Suprapubic skin (tissue), 3 donors: ENCODE results near the gene DCP1A.

Experiments used
- POLR2AphosphoS5 ChIP-seq, 3 donors: sonication (generic); formaldehyde crosslinking; IDR thresholded peaks; one replicate each; pipeline ENCODE4 v1.6.1; 2017; ENCODE audit warnings: antibody characterized with exemption in 3 of 3
- TF ChIP-seq, protein P1 (sequence below), 2 donors: fragments of 200-600 bp in 1 of 2; fragments of 450-650 bp in 1 of 2; sonication (generic) in 1 of 2; IDR thresholded peaks; one replicate each; pipeline ENCODE4 v1.5.1; 2016 to 2019; ENCODE audit warnings: antibody characterized with exemption in 2 of 2, mild to moderate bottlenecking in 1 of 2, moderate library complexity in 1 of 2

GRCh38 chr3:53361852-53362251 is 14.5 kb upstream of the DCP1A start:
- no peak for TF ChIP-seq POLR2AphosphoS5 (IDR thresholded peaks at IDR 0.05)
- TF ChIP-seq, protein P1, sequence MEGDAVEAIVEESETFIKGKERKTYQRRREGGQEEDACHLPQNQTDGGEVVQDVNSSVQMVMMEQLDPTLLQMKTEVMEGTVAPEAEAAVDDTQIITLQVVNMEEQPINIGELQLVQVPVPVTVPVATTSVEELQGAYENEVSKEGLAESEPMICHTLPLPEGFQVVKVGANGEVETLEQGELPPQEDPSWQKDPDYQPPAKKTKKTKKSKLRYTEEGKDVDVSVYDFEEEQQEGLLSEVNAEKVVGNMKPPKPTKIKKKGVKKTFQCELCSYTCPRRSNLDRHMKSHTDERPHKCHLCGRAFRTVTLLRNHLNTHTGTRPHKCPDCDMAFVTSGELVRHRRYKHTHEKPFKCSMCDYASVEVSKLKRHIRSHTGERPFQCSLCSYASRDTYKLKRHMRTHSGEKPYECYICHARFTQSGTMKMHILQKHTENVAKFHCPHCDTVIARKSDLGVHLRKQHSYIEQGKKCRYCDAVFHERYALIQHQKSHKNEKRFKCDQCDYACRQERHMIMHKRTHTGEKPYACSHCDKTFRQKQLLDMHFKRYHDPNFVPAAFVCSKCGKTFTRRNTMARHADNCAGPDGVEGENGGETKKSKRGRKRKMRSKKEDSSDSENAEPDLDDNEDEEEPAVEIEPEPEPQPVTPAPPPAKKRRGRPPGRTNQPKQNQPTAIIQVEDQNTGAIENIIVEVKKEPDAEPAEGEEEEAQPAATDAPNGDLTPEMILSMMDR (IDR thresholded peaks at IDR 0.05), result no peak
